ENCODE measurements around the gene C15orf40.

DNA sequence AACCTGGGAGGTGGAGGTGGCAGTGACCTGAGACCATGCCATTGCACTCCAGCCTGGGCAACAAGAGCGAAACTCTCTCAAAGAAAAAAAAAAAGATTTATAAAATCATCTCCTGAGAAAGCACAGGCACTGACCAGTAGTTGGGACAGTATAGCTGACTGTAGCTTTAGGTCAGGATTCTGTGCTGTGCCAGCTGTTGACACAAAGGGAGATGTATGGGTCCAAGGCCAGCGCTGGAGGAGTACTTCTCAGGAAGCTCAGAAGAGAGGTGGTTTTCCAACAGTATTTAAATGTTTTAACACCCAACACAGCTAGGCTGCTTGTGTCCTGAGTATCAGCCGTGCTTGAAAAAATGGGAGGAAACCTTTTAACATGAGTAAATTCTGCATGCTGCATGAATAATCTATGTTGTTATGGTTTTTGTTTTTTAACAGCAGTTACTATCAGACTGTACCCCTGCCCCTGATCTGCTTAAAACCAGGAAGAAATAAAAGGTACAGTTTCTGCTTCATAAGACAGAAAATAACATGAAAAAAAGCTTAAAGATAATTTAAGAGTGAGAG lies 18.9 kb downstream of the C15orf40 start:
- TF ChIP-seq POLR2A (IDR thresholded peaks at IDR 0.05), result no peak
- TF ChIP-seq, protein P1, sequence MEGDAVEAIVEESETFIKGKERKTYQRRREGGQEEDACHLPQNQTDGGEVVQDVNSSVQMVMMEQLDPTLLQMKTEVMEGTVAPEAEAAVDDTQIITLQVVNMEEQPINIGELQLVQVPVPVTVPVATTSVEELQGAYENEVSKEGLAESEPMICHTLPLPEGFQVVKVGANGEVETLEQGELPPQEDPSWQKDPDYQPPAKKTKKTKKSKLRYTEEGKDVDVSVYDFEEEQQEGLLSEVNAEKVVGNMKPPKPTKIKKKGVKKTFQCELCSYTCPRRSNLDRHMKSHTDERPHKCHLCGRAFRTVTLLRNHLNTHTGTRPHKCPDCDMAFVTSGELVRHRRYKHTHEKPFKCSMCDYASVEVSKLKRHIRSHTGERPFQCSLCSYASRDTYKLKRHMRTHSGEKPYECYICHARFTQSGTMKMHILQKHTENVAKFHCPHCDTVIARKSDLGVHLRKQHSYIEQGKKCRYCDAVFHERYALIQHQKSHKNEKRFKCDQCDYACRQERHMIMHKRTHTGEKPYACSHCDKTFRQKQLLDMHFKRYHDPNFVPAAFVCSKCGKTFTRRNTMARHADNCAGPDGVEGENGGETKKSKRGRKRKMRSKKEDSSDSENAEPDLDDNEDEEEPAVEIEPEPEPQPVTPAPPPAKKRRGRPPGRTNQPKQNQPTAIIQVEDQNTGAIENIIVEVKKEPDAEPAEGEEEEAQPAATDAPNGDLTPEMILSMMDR (IDR thresholded peaks at IDR 0.05), result no peak

All from testis (tissue), 2 donors.